Measurements from ENCODE around the gene MEIOSIN. TPM values are rescaled to one million over a fixed set of nuclear protein-coding genes. Genes with fewer than 3 reads are reported as not detected.

MEIOSIN gene
- total and polyA plus RNA-seq, 2 of the 13 experiments (the other 11 are each of a cell fraction or from before 2014, with no cell fraction given), result not detected

DNA sequence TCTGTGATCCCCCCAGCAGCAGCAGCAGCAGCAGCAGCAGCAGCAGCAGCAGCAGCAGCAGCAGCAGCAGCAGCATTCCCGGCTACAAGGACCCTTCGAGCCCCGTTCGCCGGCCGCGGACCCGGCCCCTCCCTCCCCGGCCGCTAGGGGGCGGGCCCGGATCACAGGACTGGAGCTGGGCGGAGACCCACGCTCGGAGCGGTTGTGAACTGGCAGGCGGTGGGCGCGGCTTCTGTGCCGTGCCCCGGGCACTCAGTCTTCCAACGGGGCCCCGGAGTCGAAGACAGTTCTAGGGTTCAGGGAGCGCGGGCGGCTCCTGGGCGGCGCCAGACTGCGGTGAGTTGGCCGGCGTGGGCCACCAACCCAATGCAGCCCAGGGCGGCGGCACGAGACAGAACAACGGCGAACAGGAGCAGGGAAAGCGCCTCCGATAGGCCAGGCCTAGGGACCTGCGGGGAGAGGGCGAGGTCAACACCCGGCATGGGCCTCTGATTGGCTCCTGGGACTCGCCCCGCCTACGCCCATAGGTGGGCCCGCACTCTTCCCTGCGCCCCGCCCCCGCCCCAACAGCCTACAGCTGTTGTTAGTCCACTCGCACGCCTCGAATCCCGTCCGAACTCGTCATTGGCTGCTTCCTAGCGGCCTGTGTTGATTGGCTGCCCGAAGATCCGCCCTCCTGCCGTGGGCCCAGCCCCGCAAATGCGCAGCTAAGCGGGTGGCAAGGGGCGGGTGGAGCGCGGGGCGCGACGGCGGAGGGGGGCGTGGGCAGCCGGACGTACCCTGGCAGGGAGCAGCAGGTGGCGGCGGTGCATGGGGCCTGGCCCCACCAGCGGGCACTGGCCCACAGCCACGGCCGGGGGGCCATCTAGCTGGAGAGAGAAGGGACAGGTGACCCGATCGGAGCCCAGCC is 37.2 kb downstream of the MEIOSIN start (continued):
- peak; percentile 87; the same call in 1 of the 2 replicates for TF ChIP-seq KDM5B (CRISPR knock-in tag; IDR thresholded peaks at IDR 0.05; ENCODE audit: borderline replicate concordance)
- peak; percentile 41 for TF ChIP-seq FOXA3 (CRISPR knock-in tag; IDR thresholded peaks at IDR 0.05)
- 0 out of 2 replicates have a peak, but pooled peaks have one; percentile 56 for TF ChIP-seq MEIS1 (CRISPR knock-in tag; IDR thresholded peaks at IDR 0.05; ENCODE audit: borderline replicate concordance)
- 0 out of 2 replicates have a peak, but pooled peaks have one; percentile 57 for TF ChIP-seq KLF13 (CRISPR knock-in tag; IDR thresholded peaks at IDR 0.05)
- 0 out of 2 replicates have a peak, but pooled peaks have one; percentile 19 for TF ChIP-seq ZNF253 (CRISPR knock-in tag; IDR thresholded peaks at IDR 0.05; ENCODE audit: borderline replicate concordance)
- peak; percentile 81 for TF ChIP-seq SAP130 (CRISPR knock-in tag; IDR thresholded peaks at IDR 0.05; ENCODE audit: low read depth)
- TF ChIP-seq MAX (IDR thresholded peaks at IDR 0.05), result peak; percentile 80
- no peak for TF ChIP-seq U2AF1 (optimal IDR thresholded peaks at IDR 0.05; ENCODE audit: low read depth, low read length)
- TF ChIP-seq, protein P1, sequence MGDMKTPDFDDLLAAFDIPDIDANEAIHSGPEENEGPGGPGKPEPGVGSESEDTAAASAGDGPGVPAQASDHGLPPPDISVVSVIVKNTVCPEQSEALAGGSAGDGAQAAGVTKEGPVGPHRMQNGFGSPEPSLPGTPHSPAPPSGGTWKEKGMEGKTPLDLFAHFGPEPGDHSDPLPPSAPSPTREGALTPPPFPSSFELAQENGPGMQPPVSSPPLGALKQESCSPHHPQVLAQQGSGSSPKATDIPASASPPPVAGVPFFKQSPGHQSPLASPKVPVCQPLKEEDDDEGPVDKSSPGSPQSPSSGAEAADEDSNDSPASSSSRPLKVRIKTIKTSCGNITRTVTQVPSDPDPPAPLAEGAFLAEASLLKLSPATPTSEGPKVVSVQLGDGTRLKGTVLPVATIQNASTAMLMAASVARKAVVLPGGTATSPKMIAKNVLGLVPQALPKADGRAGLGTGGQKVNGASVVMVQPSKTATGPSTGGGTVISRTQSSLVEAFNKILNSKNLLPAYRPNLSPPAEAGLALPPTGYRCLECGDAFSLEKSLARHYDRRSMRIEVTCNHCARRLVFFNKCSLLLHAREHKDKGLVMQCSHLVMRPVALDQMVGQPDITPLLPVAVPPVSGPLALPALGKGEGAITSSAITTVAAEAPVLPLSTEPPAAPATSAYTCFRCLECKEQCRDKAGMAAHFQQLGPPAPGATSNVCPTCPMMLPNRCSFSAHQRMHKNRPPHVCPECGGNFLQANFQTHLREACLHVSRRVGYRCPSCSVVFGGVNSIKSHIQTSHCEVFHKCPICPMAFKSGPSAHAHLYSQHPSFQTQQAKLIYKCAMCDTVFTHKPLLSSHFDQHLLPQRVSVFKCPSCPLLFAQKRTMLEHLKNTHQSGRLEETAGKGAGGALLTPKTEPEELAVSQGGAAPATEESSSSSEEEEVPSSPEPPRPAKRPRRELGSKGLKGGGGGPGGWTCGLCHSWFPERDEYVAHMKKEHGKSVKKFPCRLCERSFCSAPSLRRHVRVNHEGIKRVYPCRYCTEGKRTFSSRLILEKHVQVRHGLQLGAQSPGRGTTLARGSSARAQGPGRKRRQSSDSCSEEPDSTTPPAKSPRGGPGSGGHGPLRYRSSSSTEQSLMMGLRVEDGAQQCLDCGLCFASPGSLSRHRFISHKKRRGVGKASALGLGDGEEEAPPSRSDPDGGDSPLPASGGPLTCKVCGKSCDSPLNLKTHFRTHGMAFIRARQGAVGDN (CRISPR knock-in tag; IDR thresholded peaks at IDR 0.05), result peak; percentile 94
- TF ChIP-seq MEF2D (CRISPR knock-in tag; IDR thresholded peaks at IDR 0.05), result peak; percentile 80
- TF ChIP-seq PHB2 (IDR thresholded peaks at IDR 0.05; ENCODE audit: partially characterized antibody), result no peak
- TF ChIP-seq ZMYM4 (CRISPR knock-in tag; IDR thresholded peaks at IDR 0.05), result peak; percentile 60
- no peak for TF ChIP-seq ZNF576 (CRISPR knock-in tag; IDR thresholded peaks at IDR 0.05)
- TF ChIP-seq ZNF280B (CRISPR knock-in tag; IDR thresholded peaks at IDR 0.05; ENCODE audit: borderline replicate concordance), result peak; percentile 59
- no peak for TF ChIP-seq ZFP41 (CRISPR knock-in tag; IDR thresholded peaks at IDR 0.05; ENCODE audit: borderline replicate concordance)
- peak; percentile 77 for TF ChIP-seq HNRNPLL (IDR thresholded peaks at IDR 0.05; ENCODE audit: low read depth, low read length, poor library complexity, severe bottlenecking)
- TF ChIP-seq JUND (CRISPR knock-in tag; IDR thresholded peaks at IDR 0.05), result no peak
- TF ChIP-seq ZNF274 (CRISPR knock-in tag; IDR thresholded peaks at IDR 0.05), result no peak
- TF ChIP-seq RFX1 (IDR thresholded peaks at IDR 0.05), result no peak
- TF ChIP-seq ZC3H13 (CRISPR knock-in tag; IDR thresholded peaks at IDR 0.05), result peak; percentile 99
- peak; percentile 78 for TF ChIP-seq GABPB1 (CRISPR knock-in tag; IDR thresholded peaks at IDR 0.05)
- TF ChIP-seq, protein P2, sequence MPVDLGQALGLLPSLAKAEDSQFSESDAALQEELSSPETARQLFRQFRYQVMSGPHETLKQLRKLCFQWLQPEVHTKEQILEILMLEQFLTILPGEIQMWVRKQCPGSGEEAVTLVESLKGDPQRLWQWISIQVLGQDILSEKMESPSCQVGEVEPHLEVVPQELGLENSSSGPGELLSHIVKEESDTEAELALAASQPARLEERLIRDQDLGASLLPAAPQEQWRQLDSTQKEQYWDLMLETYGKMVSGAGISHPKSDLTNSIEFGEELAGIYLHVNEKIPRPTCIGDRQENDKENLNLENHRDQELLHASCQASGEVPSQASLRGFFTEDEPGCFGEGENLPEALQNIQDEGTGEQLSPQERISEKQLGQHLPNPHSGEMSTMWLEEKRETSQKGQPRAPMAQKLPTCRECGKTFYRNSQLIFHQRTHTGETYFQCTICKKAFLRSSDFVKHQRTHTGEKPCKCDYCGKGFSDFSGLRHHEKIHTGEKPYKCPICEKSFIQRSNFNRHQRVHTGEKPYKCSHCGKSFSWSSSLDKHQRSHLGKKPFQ (CRISPR knock-in tag; IDR thresholded peaks at IDR 0.05; ENCODE audit: insufficient replicate concordance), result peak; percentile 87

All from HepG2 (cell line).